H9 (cell line): ENCODE measurements around the gene HTRA3. TPM values are rescaled to one million over a fixed set of nuclear protein-coding genes. Genes with fewer than 3 reads are reported as not detected.

Source experiments
- DNase-seq: peaks from one replicate; pipeline ENCODE4 v3.0.0-alpha.2; 2017
- H2AFZ ChIP-seq: one replicate; pipeline ENCODE4 v1.6.1; 2013; ENCODE audit warnings: mild to moderate bottlenecking, low read length, control low read depth, moderate library complexity
- H2AK5ac ChIP-seq: 2 replicates; pipeline ENCODE4 v1.6.1; 2013; ENCODE audit warnings: low read length, control low read depth, mixed read lengths; ENCODE audit not compliant: insufficient read length
- H2BK120ac ChIP-seq: one replicate; pipeline ENCODE4 v1.6.1; 2013; ENCODE audit warnings: low read depth, mild to moderate bottlenecking, low read length, control low read depth, inconsistent platforms; ENCODE audit not compliant: poor library complexity, severe bottlenecking
- H2BK12ac ChIP-seq: 2 replicates; pipeline ENCODE4 v1.6.1; 2013; ENCODE audit warnings: low read length, control low read depth, mixed read lengths, low read depth; ENCODE audit not compliant: insufficient read length
- H2BK15ac ChIP-seq: 2 replicates; pipeline ENCODE4 v1.6.1; 2013; ENCODE audit warnings: low read depth, low read length, control low read depth
- H2BK20ac ChIP-seq: one replicate; pipeline ENCODE4 v1.6.1; 2013; ENCODE audit warnings: low read depth, mild to moderate bottlenecking, low read length, control low read depth, inconsistent platforms; ENCODE audit not compliant: poor library complexity, severe bottlenecking
- H2BK5ac ChIP-seq: 2 replicates; pipeline ENCODE4 v1.6.1; 2013; ENCODE audit warnings: low read length, control low read depth, mixed read lengths; ENCODE audit not compliant: insufficient read length
- H3K14ac ChIP-seq: 2 replicates; pipeline ENCODE4 v1.6.1; 2013; ENCODE audit warnings: low read length, control low read depth; ENCODE audit not compliant: insufficient read depth
- H3K18ac ChIP-seq: 2 replicates; pipeline ENCODE4 v1.6.1; 2013; ENCODE audit warnings: low read depth, mild to moderate bottlenecking, mixed read lengths, low read length, control low read depth; ENCODE audit not compliant: insufficient read length
- H3K23ac ChIP-seq: 2 replicates; pipeline ENCODE4 v1.6.1; 2013; ENCODE audit warnings: low read length, control low read depth, mixed read lengths, low read depth; ENCODE audit not compliant: insufficient read length
- H3K23me2 ChIP-seq: 2 replicates; pipeline ENCODE4 v1.6.1; 2013; ENCODE audit warnings: low read depth, mild to moderate bottlenecking, mixed read lengths, low read length, control low read depth; ENCODE audit not compliant: insufficient read length, poor library complexity, severe bottlenecking
- H3K27ac ChIP-seq: 2 replicates; pipeline ENCODE4 v1.5.1; 2013; ENCODE audit warnings: low read length, control low read depth, mixed read lengths, low read depth; ENCODE audit not compliant: insufficient read length
- H3K27me3 ChIP-seq: 2 replicates; pipeline ENCODE4 v1.6.1; 2013; ENCODE audit warnings: low read length, control low read depth, inconsistent platforms; ENCODE audit not compliant: insufficient read depth
- H3K4ac ChIP-seq: 2 replicates; pipeline ENCODE4 v1.6.1; 2013; ENCODE audit warnings: low read depth, mild to moderate bottlenecking, control low read depth, inconsistent platforms, low read length, moderate library complexity
- H3K4me1 ChIP-seq: 2 replicates; pipeline ENCODE4 v1.6.1; 2013; ENCODE audit warnings: low read length, control low read depth, inconsistent platforms; ENCODE audit not compliant: insufficient read depth
- H3K4me2 ChIP-seq: 2 replicates; pipeline ENCODE4 v1.6.1; 2013; ENCODE audit warnings: low read length, control low read depth, mixed read lengths; ENCODE audit not compliant: insufficient read length, insufficient read depth
- H3K56ac ChIP-seq: 2 replicates; pipeline ENCODE4 v1.6.1; 2013; ENCODE audit warnings: low read depth, mild to moderate bottlenecking, mixed read lengths, low read length, control low read depth; ENCODE audit not compliant: insufficient read length
- H3K79me1 ChIP-seq: 2 replicates; pipeline ENCODE4 v1.6.1; 2013; ENCODE audit warnings: low read depth, mild to moderate bottlenecking, moderate library complexity, low read length, control low read depth, inconsistent platforms; ENCODE audit not compliant: insufficient read depth, poor library complexity, severe bottlenecking
- H3K79me2 ChIP-seq: 2 replicates; pipeline ENCODE4 v1.6.1; 2013; ENCODE audit warnings: low read length, control low read depth, inconsistent platforms; ENCODE audit not compliant: insufficient read depth
- H3K9ac ChIP-seq: 2 replicates; pipeline ENCODE4 v1.6.1; 2013; ENCODE audit warnings: low read length, control low read depth, mixed read lengths; ENCODE audit not compliant: insufficient read length; ENCODE audit errors: extremely low read depth
- H3K9me3 ChIP-seq: one replicate; pipeline ENCODE4 v1.6.1; 2013; ENCODE audit warnings: low read depth, low read length, inconsistent platforms; ENCODE audit not compliant: control insufficient read depth
- H3T11ph ChIP-seq: one replicate; pipeline ENCODE4 v1.6.1; 2013; ENCODE audit warnings: mild to moderate bottlenecking, low read length, control low read depth, inconsistent platforms
- H4K20me1 ChIP-seq: one replicate; pipeline ENCODE4 v1.6.1; 2013; ENCODE audit not compliant: control insufficient read depth, insufficient read length, insufficient read depth
- H4K5ac ChIP-seq: 2 replicates; pipeline ENCODE4 v1.6.1; 2013; ENCODE audit warnings: low read depth, mild to moderate bottlenecking, mixed read lengths, low read length, control low read depth; ENCODE audit not compliant: insufficient read length
- H4K8ac ChIP-seq: replicated peaks from 2 replicates; pipeline ENCODE4 v1.6.1; 2013; ENCODE audit warnings: low read length, control low read depth, mixed read lengths, low read depth; ENCODE audit not compliant: insufficient read length
- H4K91ac ChIP-seq: 2 replicates; pipeline ENCODE4 v1.6.1; 2013; ENCODE audit warnings: low read depth, mild to moderate bottlenecking, moderate library complexity, mixed read lengths, low read length, control low read depth; ENCODE audit not compliant: insufficient read length
- H3K27ac Mint-ChIP-seq, 3 experiments: 2 replicates in 2 of 3; 3 replicates in 1 of 3; pipeline ENCODE4 v1.8.0; 2020 to 2021; ENCODE audit warnings: mixed read lengths in 3 of 3, mild to moderate bottlenecking in 1 of 3, moderate library complexity in 1 of 3
- H3K27me3 Mint-ChIP-seq: 2 replicates; pipeline ENCODE4 v1.8.0; 2021; ENCODE audit warnings: low read depth, mild to moderate bottlenecking, moderate library complexity, mixed read lengths
- H3K36me3 Mint-ChIP-seq, 3 experiments: 2 replicates in 2 of 3; 3 replicates in 1 of 3; pipeline ENCODE4 v1.8.0; 2020 to 2021; ENCODE audit warnings: low read depth in 3 of 3, mixed read lengths in 3 of 3; ENCODE audit not compliant: insufficient read depth in 1 of 3
- H3K4me1 Mint-ChIP-seq, 2 experiments: 2 replicates each; pipeline ENCODE4 v1.8.0; 2020; ENCODE audit warnings: mixed read lengths in 2 of 2
- H3K4me3 Mint-ChIP-seq, 2 experiments: 2 replicates in 1 of 2; 3 replicates in 1 of 2; pipeline ENCODE4 v1.8.0; 2020 to 2021; ENCODE audit warnings: mild to moderate bottlenecking in 2 of 2, mixed read lengths in 2 of 2, moderate library complexity in 1 of 2
- H3K9me3 Mint-ChIP-seq, 2 experiments: 2 replicates in 1 of 2; 3 replicates in 1 of 2; pipeline ENCODE4 v1.8.0; 2020; ENCODE audit warnings: mild to moderate bottlenecking in 2 of 2, mixed read lengths in 2 of 2, moderate library complexity in 1 of 2
- CTCF ChIP-seq: fragments of 200-600 bp; sonication (generic); conservative IDR thresholded peaks from 3 replicates; pipeline ENCODE4 v1.8.0; 2021; ENCODE audit warnings: antibody characterized with exemption, mild to moderate bottlenecking
- WGBS: extraction: QIAGEN DNeasy Blood & Tissue Kit; methylation state at CpG from one replicate; pipeline ENCODE4 v1.1.7; 2013; ENCODE audit warnings: missing lambda C conversion rate, low lambda C conversion rate, mixed read lengths; ENCODE audit not compliant: insufficient read length; ENCODE audit errors: extremely low coverage; 5-methylcytosine and 5-hydroxymethylcytosine counted together
- total RNA-seq: library from RNA; stranded (reverse); gene quantifications from 2 replicates; pipeline ENCODE4 v1.2.1, GENCODE V29; 2021

The HTRA3 gene
- total RNA-seq, 1 experiment from 2014 or later, result 3.0 TPM

DNA sequence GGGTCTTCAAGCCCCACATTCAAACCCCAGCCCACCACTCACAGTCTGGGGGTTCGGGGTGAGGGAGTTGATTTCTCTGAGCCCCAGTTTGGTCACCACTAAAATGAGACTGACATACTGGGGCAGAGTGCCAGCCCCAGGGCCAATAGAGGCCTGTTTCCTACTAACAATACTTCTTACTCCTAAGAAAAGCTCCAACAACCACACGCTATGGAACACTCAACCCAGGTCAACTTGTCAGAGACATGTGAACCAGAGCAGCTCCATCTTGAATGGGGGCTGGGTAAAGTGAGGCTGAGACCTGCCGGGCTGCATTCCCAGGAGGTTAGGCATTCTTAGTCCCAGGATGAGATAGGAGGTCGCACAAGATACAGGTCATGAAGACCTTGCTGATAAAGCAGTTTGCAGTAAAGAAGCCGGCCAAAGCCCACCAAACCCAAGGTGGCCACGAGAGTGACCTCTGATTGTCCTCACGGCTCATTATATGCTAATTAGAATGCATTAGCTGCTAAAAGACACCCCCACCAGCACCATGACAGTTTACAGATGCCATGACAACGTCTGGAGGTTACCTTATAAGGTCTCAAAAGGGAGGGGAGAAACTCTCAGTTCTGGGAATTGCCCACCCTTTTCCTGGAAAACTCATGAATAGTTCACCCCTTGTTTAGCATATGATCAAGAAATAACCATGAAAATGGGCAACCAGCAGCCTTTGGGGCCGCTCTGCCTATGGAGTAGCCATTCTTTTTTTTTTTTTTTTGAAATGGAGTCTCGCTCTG, 26.6 kb upstream of the HTRA3 start:
- no peak overlapping the region for H3K56ac ChIP-seq
- H3K14ac ChIP-seq, result no peak overlapping the region
- H2BK120ac ChIP-seq, result no peak overlapping the region
- H4K5ac ChIP-seq, result no peak overlapping the region
- no peak overlapping the region for H2AFZ ChIP-seq
- H2BK5ac ChIP-seq, result no peak overlapping the region
- no peak overlapping the region for H3T11ph ChIP-seq
- no peaks in the 10 kb centered on the region for H3K9me3 Mint-ChIP-seq
- H2AK5ac ChIP-seq, result no peak overlapping the region
- H3K27ac Mint-ChIP-seq, result no peak overlapping the region
- no peak overlapping the region for H4K8ac ChIP-seq
- DNase-seq, result no peak
- H2BK20ac ChIP-seq, result no peak overlapping the region
- H3K4me1 Mint-ChIP-seq, result peaks cover 2 to 9% of the 10 kb centered on the region in 2 experiments; a peak in 2 of 4 replicates
- TF ChIP-seq CTCF, result no peak
- no peaks in the 10 kb centered on the region for H3K23me2 ChIP-seq
- no peak overlapping the region for H3K27ac ChIP-seq
- H3K79me1 ChIP-seq, result no peaks in the 10 kb centered on the region
- no peaks in the 10 kb centered on the region for H3K27me3 ChIP-seq
- H3K4me3 Mint-ChIP-seq, result no peak overlapping the region
- no peaks in the 10 kb centered on the region for H4K20me1 ChIP-seq
- no peak overlapping the region for H3K23ac ChIP-seq
- H2BK15ac ChIP-seq, result no peak overlapping the region
- H2BK12ac ChIP-seq, result no peak overlapping the region
- no peak overlapping the region for H4K91ac ChIP-seq
- no peak overlapping the region for H3K18ac ChIP-seq
- no peaks in the 10 kb centered on the region for H3K36me3 Mint-ChIP-seq
- H3K27me3 Mint-ChIP-seq, result peaks cover 7% of the 10 kb centered on the region
- H3K4me2 ChIP-seq, result no peak overlapping the region
- H3K4ac ChIP-seq, result no peak overlapping the region
- no peaks in the 10 kb centered on the region for H3K9me3 ChIP-seq
- no peaks in the 10 kb centered on the region for H3K4me1 ChIP-seq
- WGBS, result no CpG with 5 or more reads among the region's 10 CpGs
- H3K9ac ChIP-seq, result no peak overlapping the region
- H3K79me2 ChIP-seq, result no peaks in the 10 kb centered on the region
